ENCODE measurements around the gene ZBP1. TPM values are rescaled to one million over a fixed set of nuclear protein-coding genes. Genes with fewer than 3 reads are reported as not detected.

Gene ZBP1
- polyA plus RNA-seq, 1 of the 3 experiments (the other 2 are of a cell fraction), result not detected

DNA sequence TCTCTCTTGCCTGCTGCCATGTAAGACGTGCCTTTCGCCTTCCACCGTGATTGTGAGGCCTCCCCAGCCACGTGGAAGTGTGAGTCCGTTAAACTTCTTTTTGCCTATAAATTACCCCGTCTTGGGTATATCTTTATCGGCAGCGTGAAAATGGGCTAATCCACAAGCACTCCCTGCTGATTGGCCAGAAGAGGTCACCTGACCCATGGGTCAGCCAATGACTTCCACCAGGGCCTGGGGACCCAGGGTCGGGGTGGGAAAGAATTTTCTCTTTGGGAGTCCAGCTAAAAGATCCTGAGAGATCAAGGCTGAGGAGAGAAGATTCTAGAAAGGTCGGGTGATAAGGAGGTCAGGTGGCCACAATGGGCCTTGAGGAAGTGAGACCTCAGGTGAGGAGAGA lies 17.1 kb downstream of the ZBP1 start:
- no peaks in the 10 kb centered on the region for H3K36me3 ChIP-seq (replicated peaks in 1 of 2; ENCODE audit: control insufficient read depth in 1 of 2, insufficient read depth in 2 of 2, low read length in 1 of 2)
- no peak overlapping the region for H3K9ac ChIP-seq
- 76% methylated on average over 10 of the region's 10 CpGs for WGBS (ENCODE audit: low lambda C conversion rate)
- H3K27ac ChIP-seq (ENCODE audit: low read depth in 2 of 2, low read length in 1 of 2), result no peak overlapping the region
- H3K9me2 ChIP-seq, result no peaks in the 10 kb centered on the region
- POLR2A ChIA-PET, result no interaction called here
- H3K9me3 ChIP-seq, result no peaks in the 10 kb centered on the region
- CTCF ChIA-PET, result interaction anchor here (2.9 to 11.5 kb wide), 5 partner anchors 13 to 611 kb away, joined by 10 to 356 read pairs (median 14); no protein-coding TSS in a partner anchor
- TF ChIP-seq EZH2phosphoT487 (IDR thresholded peaks at IDR 0.05; ENCODE audit: borderline replicate concordance, low read depth), result no peak
- H4K20me1 ChIP-seq (ENCODE audit: insufficient read depth), result no peaks in the 10 kb centered on the region
- H3K4me2 ChIP-seq, result no peak overlapping the region
- H2AFZ ChIP-seq (ENCODE audit: low read depth), result no peak overlapping the region
- H3K27me3 ChIP-seq (ENCODE audit: insufficient read depth), result no peaks in the 10 kb centered on the region; the same call in 1 of the 2 replicates
- no peak overlapping the region for H3K4me3 ChIP-seq (ENCODE audit: low read depth in 2 of 2, low read length in 1 of 2)
- H3K4me1 ChIP-seq (ENCODE audit: control insufficient read depth in 1 of 2, insufficient read depth in 2 of 2, low read depth in 1 of 2, low read length in 1 of 2), result peaks cover 0 to 5% of the 10 kb centered on the region in 2 experiments; a peak in 1 of 4 replicates
- DNase-seq, result no peak
- H3F3A ChIP-seq (replicated peaks; ENCODE audit: insufficient read depth), result no peaks in the 10 kb centered on the region
- no peaks in the 10 kb centered on the region for H3K79me2 ChIP-seq (ENCODE audit: insufficient read depth)

DNA sequence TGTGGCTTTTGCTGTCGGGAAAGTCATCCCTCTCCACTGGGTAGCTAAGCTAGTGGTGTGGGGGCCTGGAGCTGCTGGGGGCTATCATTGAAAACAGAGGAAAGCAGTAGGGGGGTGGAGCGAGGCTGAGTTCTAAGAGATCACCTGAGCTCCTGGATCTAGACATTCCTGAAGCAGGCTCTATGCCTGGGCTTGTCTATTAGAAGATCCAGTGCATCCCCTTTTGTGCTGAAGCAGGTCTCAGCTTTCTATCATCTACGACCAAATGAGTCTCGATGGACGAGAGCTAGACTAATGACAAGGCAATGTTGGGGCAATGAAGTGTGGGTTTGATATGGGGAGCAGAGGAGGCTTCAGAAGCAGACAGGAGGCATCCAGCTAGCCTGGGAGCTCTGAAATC lies 18.5 kb downstream of the ZBP1 start:
- Histone ChIP-seq H3K9me3 (no peaks in the 10 kb centered on the region), H3K4me1 (ENCODE audit: control insufficient read depth in 1 of 2, insufficient read depth in 2 of 2, low read depth in 1 of 2, low read length in 1 of 2) (peaks cover 0 to 7% of the 10 kb centered on the region in 2 experiments; a peak in 1 of 4 replicates), H3F3A (replicated peaks; ENCODE audit: insufficient read depth) (no peaks in the 10 kb centered on the region), H3K36me3 (replicated peaks in 1 of 2; ENCODE audit: control insufficient read depth in 1 of 2, insufficient read depth in 2 of 2, low read length in 1 of 2) (no peaks in the 10 kb centered on the region), H4K20me1 (ENCODE audit: insufficient read depth) (no peaks in the 10 kb centered on the region), H3K9me2 (no peaks in the 10 kb centered on the region), H2AFZ (ENCODE audit: low read depth) (no peak overlapping the region), H3K9ac (no peak overlapping the region), H3K4me2 (no peak overlapping the region), H3K79me2 (ENCODE audit: insufficient read depth) (no peaks in the 10 kb centered on the region), H3K27ac (ENCODE audit: low read depth in 2 of 2, low read length in 1 of 2) (no peak overlapping the region), H3K27me3 (ENCODE audit: insufficient read depth) (no peaks in the 10 kb centered on the region; the same call in 1 of the 2 replicates), H3K4me3 (ENCODE audit: low read depth in 2 of 2, low read length in 1 of 2) (no peak overlapping the region)
- TF ChIP-seq, protein P1, sequence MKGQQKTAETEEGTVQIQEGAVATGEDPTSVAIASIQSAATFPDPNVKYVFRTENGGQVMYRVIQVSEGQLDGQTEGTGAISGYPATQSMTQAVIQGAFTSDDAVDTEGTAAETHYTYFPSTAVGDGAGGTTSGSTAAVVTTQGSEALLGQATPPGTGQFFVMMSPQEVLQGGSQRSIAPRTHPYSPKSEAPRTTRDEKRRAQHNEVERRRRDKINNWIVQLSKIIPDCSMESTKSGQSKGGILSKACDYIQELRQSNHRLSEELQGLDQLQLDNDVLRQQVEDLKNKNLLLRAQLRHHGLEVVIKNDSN (IDR thresholded peaks at IDR 0.05; ENCODE audit: borderline replicate concordance, low read depth), result no peak
- TF ChIP-seq GATA2 (CRISPR knock-in tag; IDR thresholded peaks at IDR 0.05) (no peak), FOXJ3 (CRISPR knock-in tag; IDR thresholded peaks at IDR 0.05) (no peak), RCOR1 (IDR thresholded peaks at IDR 0.05; ENCODE audit: low read length) (no peak), RXRA (IDR thresholded peaks at IDR 0.05; ENCODE audit: borderline replicate concordance, low read depth) (no peak), TAF1 (IDR thresholded peaks at IDR 0.05; ENCODE audit: borderline replicate concordance, low read depth, low read length) (no peak), GABPA (IDR thresholded peaks at IDR 0.05; ENCODE audit: low read depth) (no peak), TCF12 (IDR thresholded peaks at IDR 0.05) (no peak), MXI1 (IDR thresholded peaks at IDR 0.05; ENCODE audit: low read depth, low read length) (no peak), SIN3A (IDR thresholded peaks at IDR 0.05; ENCODE audit: borderline replicate concordance, low read depth, low read length) (no peak), FOXM1 (IDR thresholded peaks at IDR 0.05; ENCODE audit: low read depth) (no peak), YY1 (IDR thresholded peaks at IDR 0.05; ENCODE audit: low read depth) (no peak), CHD2 (IDR thresholded peaks at IDR 0.05; ENCODE audit: low read length, partially characterized antibody) (no peak), NFIC (IDR thresholded peaks at IDR 0.05; ENCODE audit: borderline replicate concordance) (no peak), JUND (IDR thresholded peaks at IDR 0.05) (no peak), NRF1 (IDR thresholded peaks at IDR 0.05; ENCODE audit: low read depth, low read length) (no peak)
- TF ChIP-seq, protein P2, sequence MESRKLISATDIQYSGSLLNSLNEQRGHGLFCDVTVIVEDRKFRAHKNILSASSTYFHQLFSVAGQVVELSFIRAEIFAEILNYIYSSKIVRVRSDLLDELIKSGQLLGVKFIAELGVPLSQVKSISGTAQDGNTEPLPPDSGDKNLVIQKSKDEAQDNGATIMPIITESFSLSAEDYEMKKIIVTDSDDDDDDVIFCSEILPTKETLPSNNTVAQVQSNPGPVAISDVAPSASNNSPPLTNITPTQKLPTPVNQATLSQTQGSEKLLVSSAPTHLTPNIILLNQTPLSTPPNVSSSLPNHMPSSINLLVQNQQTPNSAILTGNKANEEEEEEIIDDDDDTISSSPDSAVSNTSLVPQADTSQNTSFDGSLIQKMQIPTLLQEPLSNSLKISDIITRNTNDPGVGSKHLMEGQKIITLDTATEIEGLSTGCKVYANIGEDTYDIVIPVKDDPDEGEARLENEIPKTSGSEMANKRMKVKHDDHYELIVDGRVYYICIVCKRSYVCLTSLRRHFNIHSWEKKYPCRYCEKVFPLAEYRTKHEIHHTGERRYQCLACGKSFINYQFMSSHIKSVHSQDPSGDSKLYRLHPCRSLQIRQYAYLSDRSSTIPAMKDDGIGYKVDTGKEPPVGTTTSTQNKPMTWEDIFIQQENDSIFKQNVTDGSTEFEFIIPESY (IDR thresholded peaks at IDR 0.05; ENCODE audit: borderline replicate concordance, low read depth), result no peak
- ChIA-PET POLR2A (no interaction called here), CTCF (interaction anchor here (0.9 to 11.5 kb wide), 8 partner anchors 10 to 613 kb away, joined by 3 to 356 read pairs (median 10); no protein-coding TSS in a partner anchor)
- DNase-seq, result no peak
- 32% methylated on average over 5 of the region's 5 CpGs for WGBS (ENCODE audit: low lambda C conversion rate)
